GM23338 (cell line): ENCODE data around the gene STEAP3.

ENCODE experiments used
- CREB1 ChIP-seq: fragments of 250-450 bp; sonication (Bioruptor Pico); IDR thresholded peaks from 2 replicates; pipeline ENCODE4 v1.5.0; 2020; ENCODE audit warnings: low read depth, mild to moderate bottlenecking, moderate library complexity
- EZH2 ChIP-seq: fragments of 200-600 bp; sonication (generic); IDR thresholded peaks from one replicate; pipeline ENCODE4 v1.8.0; 2017; ENCODE audit warnings: antibody characterized with exemption, mild to moderate bottlenecking, low read depth; ENCODE audit not compliant: unreplicated experiment
- EZH2phosphoT487 ChIP-seq: fragments of 200-600 bp; sonication (generic); IDR thresholded peaks from one replicate; pipeline ENCODE4 v1.8.1; 2018; ENCODE audit warnings: antibody characterized with exemption; ENCODE audit not compliant: unreplicated experiment
- JUNB ChIP-seq: IDR thresholded peaks from one replicate; pipeline ENCODE4 v1.6.1; 2016; ENCODE audit warnings: antibody characterized with exemption; ENCODE audit not compliant: unreplicated experiment
- POLR2AphosphoS5 ChIP-seq: IDR thresholded peaks from 2 replicates; pipeline ENCODE4 v1.6.1; 2016; ENCODE audit warnings: antibody characterized with exemption, low read depth
- STAT1 ChIP-seq: IDR thresholded peaks from one replicate; pipeline ENCODE4 v1.6.1; 2016; ENCODE audit warnings: antibody characterized with exemption; ENCODE audit not compliant: unreplicated experiment
- ZNF331 ChIP-seq: fragments of 250-450 bp; sonication (Bioruptor Pico); IDR thresholded peaks from 2 replicates; pipeline ENCODE4 v1.5.0; 2020; ENCODE audit warnings: low read depth, mild to moderate bottlenecking, moderate library complexity
- TF ChIP-seq, protein P1 (sequence below), 2 experiments: fragments of 200-600 bp in 1 of 2; sonication (generic) in 1 of 2; conservative IDR thresholded peaks; 2 replicates each; pipeline versions ENCODE4 v1.5.1 to v1.6.1; 2016 to 2017; ENCODE audit warnings: antibody characterized with exemption in 2 of 2, low read depth in 2 of 2, mild to moderate bottlenecking in 2 of 2, moderate library complexity in 1 of 2
- TF ChIP-seq, protein P2 (sequence below): IDR thresholded peaks from 2 replicates; pipeline ENCODE4 v1.6.1; 2016; ENCODE audit warnings: antibody characterized with exemption
- TF ChIP-seq, protein P3 (sequence below): IDR thresholded peaks from one replicate; pipeline ENCODE4 v1.6.1; 2018; ENCODE audit warnings: antibody characterized with exemption; ENCODE audit not compliant: unreplicated experiment

DNA sequence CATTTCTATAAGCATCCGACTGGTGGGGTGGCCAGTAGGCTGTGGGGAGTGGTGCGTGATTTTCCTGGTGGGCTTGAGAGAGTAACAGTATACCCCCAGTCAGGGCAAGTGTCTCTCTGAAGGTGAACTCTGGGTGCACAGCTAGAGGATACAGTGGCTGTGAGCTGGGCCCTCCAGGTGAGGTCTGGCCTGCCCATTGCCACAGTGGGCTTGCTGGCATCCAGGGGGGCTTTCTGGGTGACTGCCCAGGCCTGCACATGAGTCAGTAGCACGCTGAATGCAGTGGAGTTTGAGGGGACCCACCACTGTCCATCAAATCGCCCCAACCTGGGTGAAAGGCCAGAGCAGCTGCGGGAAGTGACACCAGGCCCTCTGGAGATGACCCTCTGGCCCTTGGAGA lies 4.5 kb downstream of the STEAP3 start:
- TF ChIP-seq, protein P1, sequence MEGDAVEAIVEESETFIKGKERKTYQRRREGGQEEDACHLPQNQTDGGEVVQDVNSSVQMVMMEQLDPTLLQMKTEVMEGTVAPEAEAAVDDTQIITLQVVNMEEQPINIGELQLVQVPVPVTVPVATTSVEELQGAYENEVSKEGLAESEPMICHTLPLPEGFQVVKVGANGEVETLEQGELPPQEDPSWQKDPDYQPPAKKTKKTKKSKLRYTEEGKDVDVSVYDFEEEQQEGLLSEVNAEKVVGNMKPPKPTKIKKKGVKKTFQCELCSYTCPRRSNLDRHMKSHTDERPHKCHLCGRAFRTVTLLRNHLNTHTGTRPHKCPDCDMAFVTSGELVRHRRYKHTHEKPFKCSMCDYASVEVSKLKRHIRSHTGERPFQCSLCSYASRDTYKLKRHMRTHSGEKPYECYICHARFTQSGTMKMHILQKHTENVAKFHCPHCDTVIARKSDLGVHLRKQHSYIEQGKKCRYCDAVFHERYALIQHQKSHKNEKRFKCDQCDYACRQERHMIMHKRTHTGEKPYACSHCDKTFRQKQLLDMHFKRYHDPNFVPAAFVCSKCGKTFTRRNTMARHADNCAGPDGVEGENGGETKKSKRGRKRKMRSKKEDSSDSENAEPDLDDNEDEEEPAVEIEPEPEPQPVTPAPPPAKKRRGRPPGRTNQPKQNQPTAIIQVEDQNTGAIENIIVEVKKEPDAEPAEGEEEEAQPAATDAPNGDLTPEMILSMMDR (conservative IDR thresholded peaks at IDR 0.05; ENCODE audit: low read depth in 2 of 2), result no peak
- TF ChIP-seq STAT1 (no peak), CREB1 (CRISPR knock-in tag) (no peak), EZH2 (no peak), EZH2phosphoT487 (no peak), JUNB (no peak), POLR2AphosphoS5 (no peak), ZNF331 (CRISPR knock-in tag) (no peak)
- TF ChIP-seq, protein P2, sequence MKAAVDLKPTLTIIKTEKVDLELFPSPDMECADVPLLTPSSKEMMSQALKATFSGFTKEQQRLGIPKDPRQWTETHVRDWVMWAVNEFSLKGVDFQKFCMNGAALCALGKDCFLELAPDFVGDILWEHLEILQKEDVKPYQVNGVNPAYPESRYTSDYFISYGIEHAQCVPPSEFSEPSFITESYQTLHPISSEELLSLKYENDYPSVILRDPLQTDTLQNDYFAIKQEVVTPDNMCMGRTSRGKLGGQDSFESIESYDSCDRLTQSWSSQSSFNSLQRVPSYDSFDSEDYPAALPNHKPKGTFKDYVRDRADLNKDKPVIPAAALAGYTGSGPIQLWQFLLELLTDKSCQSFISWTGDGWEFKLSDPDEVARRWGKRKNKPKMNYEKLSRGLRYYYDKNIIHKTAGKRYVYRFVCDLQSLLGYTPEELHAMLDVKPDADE, result no peak
- TF ChIP-seq, protein P3, sequence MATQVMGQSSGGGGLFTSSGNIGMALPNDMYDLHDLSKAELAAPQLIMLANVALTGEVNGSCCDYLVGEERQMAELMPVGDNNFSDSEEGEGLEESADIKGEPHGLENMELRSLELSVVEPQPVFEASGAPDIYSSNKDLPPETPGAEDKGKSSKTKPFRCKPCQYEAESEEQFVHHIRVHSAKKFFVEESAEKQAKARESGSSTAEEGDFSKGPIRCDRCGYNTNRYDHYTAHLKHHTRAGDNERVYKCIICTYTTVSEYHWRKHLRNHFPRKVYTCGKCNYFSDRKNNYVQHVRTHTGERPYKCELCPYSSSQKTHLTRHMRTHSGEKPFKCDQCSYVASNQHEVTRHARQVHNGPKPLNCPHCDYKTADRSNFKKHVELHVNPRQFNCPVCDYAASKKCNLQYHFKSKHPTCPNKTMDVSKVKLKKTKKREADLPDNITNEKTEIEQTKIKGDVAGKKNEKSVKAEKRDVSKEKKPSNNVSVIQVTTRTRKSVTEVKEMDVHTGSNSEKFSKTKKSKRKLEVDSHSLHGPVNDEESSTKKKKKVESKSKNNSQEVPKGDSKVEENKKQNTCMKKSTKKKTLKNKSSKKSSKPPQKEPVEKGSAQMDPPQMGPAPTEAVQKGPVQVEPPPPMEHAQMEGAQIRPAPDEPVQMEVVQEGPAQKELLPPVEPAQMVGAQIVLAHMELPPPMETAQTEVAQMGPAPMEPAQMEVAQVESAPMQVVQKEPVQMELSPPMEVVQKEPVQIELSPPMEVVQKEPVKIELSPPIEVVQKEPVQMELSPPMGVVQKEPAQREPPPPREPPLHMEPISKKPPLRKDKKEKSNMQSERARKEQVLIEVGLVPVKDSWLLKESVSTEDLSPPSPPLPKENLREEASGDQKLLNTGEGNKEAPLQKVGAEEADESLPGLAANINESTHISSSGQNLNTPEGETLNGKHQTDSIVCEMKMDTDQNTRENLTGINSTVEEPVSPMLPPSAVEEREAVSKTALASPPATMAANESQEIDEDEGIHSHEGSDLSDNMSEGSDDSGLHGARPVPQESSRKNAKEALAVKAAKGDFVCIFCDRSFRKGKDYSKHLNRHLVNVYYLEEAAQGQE, result no peak
